Glomerular visceral epithelial cell (primary cell): Measurements from ENCODE around the gene ALOX12B.
"Not testable (repeated sequence)": the region's sequence is repeated elsewhere in the genome, so short reads cannot be mapped to it uniquely, and the experiment has no call there.

Experiments
- DNase-seq: peaks from one replicate; pipeline ENCODE4 v3.0.0-alpha.2; 2016; ENCODE audit errors: extremely low spot score

Gene ALOX12B

GRCh38 chr17:8044819-8045810, 42.4 kb downstream of the ALOX12B start:
- no peak for DNase-seq

DNA sequence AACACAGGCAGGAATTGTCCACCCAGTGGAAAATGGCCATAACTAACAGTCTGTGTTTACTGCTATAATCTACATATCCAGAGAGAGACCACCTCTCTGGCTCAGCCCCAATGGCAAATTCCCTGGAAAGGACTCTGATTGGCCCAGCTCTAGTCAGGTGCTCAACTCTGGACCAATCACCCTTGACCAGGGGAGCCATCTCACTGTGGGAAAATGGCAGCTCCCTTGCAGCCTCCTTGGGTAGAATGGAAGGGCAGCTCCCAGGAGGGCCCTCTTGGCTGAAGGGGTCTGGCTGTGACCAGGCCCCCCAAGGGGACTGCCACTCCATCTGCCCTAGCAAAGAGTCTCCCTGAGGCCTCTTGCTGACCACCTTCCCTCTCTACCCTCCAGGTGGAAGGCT, 45.5 kb downstream of the ALOX12B start:
- no peak for DNase-seq

GRCh38 chr17:8041249-8041928, 46.1 kb downstream of the ALOX12B start:
- peak; percentile 54 for DNase-seq

GRCh38 chr17:8039611-8040168, 47.8 kb downstream of the ALOX12B start:
- DNase-seq: no peak

GRCh38 chr17:8038954-8039610, 48.4 kb downstream of the ALOX12B start, which contains the start of gene ALOX15B:
Gene ALOX15B, plus strand, starts transcription at chr17:8039059. Its CDS starts 97 bp downstream, at chr17:8039156.
- no peak for DNase-seq

- DNase-seq: no peak
Observed at GRCh38 chr17:8032442-8032841, 55.1 kb downstream of the ALOX12B start.

DNA sequence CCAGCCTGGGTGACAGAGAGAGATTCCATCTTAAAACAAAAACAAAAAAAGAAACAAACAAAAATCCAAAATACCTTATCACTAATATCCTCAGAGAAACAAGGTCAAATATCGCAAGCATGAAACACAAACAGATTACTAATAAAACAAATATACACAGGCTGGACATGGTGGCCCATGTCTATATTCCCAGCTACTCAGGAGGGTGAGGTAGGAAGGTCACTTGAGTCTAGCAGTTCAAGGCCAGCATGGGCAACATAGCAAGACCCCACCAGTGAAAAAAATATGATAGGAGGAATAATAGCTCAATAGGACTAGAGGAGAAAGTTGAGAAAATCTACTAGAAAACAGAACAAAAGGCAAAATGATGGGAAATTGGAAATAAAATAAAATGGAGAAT, 55.6 kb downstream of the ALOX12B start:
- DNase-seq: no peak

GRCh38 chr17:8031261-8031661, 56.3 kb downstream of the ALOX12B start:
- no peak for DNase-seq

DNA sequence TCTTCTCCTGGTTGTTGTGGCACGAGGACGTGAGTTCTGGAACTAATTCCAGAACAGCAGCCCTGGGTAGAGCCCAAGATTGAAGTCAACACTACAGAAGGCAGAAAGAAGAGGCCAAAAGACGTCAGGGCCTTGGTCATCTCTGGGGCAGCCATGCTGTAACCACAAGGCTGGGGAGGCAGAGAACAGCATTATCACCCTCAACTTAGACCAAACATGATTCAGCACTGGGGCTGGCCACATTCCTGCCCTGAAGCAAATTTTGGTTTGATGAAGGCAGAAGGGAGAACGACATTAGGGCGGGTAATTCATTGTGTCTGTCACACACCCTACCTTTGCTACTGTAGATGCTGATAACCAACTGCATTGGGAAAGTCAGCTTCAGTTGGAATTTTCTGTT, 58.4 kb downstream of the ALOX12B start:
- no peak for DNase-seq

- DNase-seq: no peak
Observed at GRCh38 chr17:8025176-8025911, 62.2 kb downstream of the ALOX12B start.

GRCh38 chr17:8024161-8024560, 63.4 kb downstream of the ALOX12B start:
- DNase-seq: not testable (repeated sequence)
